HEK293 (cell line): ENCODE data around the gene FNDC5.
A peak's percentile ranks its signal among the peaks of the same experiment; 100 is the strongest.

Experiments
- BCL11A ChIP-seq: fragments of 450-650 bp; formaldehyde crosslinking; IDR thresholded peaks from 2 replicates; pipeline ENCODE4 v1.5.1; 2016; ENCODE audit warnings: low read depth, missing biosample characterization, missing genetic modification characterization
- IKZF3 ChIP-seq: fragments of 450-650 bp; IDR thresholded peaks from 2 replicates; pipeline ENCODE4 v1.5.0; 2018; ENCODE audit warnings: missing biosample characterization, mild to moderate bottlenecking, missing genetic modification characterization, moderate library complexity
- KLF16 ChIP-seq: fragments of 450-650 bp; formaldehyde crosslinking; IDR thresholded peaks from 2 replicates; pipeline ENCODE4 v1.5.1; 2017; ENCODE audit warnings: missing biosample characterization, missing genetic modification characterization
- MYNN ChIP-seq: fragments of 450-650 bp; formaldehyde crosslinking; IDR thresholded peaks from 2 replicates; pipeline ENCODE4 v1.5.1; 2016; ENCODE audit warnings: missing biosample characterization, missing genetic modification characterization, borderline replicate concordance
- TCF7L2 ChIP-seq: IDR thresholded peaks from 2 replicates; pipeline ENCODE4 v1.6.1; 2011; ENCODE audit warnings: low read depth, mild to moderate bottlenecking, inconsistent platforms, low read length, moderate library complexity, borderline replicate concordance
- ZNF114 ChIP-seq: fragments of 450-650 bp; formaldehyde crosslinking; IDR thresholded peaks from 2 replicates; pipeline ENCODE4 v1.5.0; 2017; ENCODE audit warnings: missing biosample characterization, missing genetic modification characterization
- ZNF121 ChIP-seq: fragments of 450-650 bp; formaldehyde crosslinking; IDR thresholded peaks from 2 replicates; pipeline ENCODE4 v1.5.1; 2016; ENCODE audit warnings: missing biosample characterization, missing genetic modification characterization
- ZNF248 ChIP-seq: fragments of 450-650 bp; formaldehyde crosslinking; IDR thresholded peaks from 2 replicates; pipeline ENCODE4 v1.5.1; 2017; ENCODE audit warnings: missing biosample characterization, missing genetic modification characterization
- ZNF266 ChIP-seq: fragments of 450-650 bp; formaldehyde crosslinking; IDR thresholded peaks from 2 replicates; pipeline ENCODE4 v1.5.1; 2016; ENCODE audit warnings: missing biosample characterization, missing genetic modification characterization, low read depth
- ZNF416 ChIP-seq: fragments of 450-650 bp; formaldehyde crosslinking; IDR thresholded peaks from 2 replicates; pipeline ENCODE4 v1.5.1; 2016; ENCODE audit warnings: missing biosample characterization, missing genetic modification characterization
- ZNF529 ChIP-seq: fragments of 450-650 bp; formaldehyde crosslinking; IDR thresholded peaks from 2 replicates; pipeline ENCODE4 v1.5.1; 2017; ENCODE audit warnings: missing genetic modification characterization, missing biosample characterization; ENCODE audit not compliant: insufficient replicate concordance
- ZNF791 ChIP-seq: fragments of 450-650 bp; formaldehyde crosslinking; IDR thresholded peaks from 2 replicates; pipeline ENCODE4 v1.5.1; 2016; ENCODE audit warnings: missing biosample characterization, missing genetic modification characterization
- TF ChIP-seq, protein P1 (sequence below): fragments of 450-650 bp; formaldehyde crosslinking; IDR thresholded peaks from 2 replicates; pipeline ENCODE4 v1.5.1; 2016; ENCODE audit warnings: missing biosample characterization, missing genetic modification characterization
- TF ChIP-seq, protein P2 (sequence below): fragments of 450-650 bp; formaldehyde crosslinking; conservative IDR thresholded peaks from 2 replicates; pipeline ENCODE4 v1.5.1; 2016; ENCODE audit warnings: low read depth, missing biosample characterization, missing genetic modification characterization

DNA sequence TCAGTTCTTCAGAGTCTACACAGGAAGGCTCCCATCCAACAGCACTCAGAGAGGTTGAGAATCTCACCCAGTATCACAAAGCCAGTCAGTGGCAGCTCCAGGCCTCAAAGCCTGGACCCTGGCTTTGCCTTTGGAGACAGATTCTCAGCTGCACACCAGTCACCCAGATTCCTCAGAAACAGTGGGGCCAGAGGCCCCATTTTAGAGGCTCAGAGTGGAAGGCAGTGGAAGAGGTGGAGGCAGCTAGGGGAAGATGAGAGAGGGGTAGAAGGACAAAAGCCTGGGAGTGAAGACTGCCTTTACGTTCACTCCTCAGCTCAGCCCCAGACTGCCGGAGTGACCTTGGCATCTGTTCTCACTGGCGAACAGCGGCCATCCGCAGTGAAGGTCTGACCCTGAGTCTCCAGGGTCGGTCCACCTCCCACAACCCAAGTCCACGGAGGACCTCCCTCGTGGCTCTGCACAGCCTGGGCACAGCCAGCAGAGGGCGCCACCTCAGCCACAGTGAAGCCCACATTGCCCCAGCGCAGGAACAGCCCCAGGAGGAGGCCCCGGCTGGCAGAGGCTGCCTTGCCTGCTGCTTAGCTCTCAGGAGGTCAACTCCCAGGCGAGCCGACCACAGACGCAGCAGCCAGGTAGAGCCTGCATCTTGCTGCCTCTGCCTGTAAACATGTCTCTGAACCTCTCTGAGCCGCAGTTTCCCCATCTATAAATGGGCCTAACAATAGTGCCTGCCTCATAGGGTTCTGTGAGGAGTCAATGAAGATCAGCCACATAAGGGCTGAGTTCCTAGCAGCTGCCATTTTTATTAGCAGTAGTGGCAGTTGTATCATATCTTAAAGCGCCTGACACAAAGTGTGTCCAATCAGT lies 5.9 kb upstream of the FNDC5 start:
- TF ChIP-seq, protein P1, sequence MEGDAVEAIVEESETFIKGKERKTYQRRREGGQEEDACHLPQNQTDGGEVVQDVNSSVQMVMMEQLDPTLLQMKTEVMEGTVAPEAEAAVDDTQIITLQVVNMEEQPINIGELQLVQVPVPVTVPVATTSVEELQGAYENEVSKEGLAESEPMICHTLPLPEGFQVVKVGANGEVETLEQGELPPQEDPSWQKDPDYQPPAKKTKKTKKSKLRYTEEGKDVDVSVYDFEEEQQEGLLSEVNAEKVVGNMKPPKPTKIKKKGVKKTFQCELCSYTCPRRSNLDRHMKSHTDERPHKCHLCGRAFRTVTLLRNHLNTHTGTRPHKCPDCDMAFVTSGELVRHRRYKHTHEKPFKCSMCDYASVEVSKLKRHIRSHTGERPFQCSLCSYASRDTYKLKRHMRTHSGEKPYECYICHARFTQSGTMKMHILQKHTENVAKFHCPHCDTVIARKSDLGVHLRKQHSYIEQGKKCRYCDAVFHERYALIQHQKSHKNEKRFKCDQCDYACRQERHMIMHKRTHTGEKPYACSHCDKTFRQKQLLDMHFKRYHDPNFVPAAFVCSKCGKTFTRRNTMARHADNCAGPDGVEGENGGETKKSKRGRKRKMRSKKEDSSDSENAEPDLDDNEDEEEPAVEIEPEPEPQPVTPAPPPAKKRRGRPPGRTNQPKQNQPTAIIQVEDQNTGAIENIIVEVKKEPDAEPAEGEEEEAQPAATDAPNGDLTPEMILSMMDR (tag by site-specific recombination), result peak; percentile 94
- TF ChIP-seq, protein P2, sequence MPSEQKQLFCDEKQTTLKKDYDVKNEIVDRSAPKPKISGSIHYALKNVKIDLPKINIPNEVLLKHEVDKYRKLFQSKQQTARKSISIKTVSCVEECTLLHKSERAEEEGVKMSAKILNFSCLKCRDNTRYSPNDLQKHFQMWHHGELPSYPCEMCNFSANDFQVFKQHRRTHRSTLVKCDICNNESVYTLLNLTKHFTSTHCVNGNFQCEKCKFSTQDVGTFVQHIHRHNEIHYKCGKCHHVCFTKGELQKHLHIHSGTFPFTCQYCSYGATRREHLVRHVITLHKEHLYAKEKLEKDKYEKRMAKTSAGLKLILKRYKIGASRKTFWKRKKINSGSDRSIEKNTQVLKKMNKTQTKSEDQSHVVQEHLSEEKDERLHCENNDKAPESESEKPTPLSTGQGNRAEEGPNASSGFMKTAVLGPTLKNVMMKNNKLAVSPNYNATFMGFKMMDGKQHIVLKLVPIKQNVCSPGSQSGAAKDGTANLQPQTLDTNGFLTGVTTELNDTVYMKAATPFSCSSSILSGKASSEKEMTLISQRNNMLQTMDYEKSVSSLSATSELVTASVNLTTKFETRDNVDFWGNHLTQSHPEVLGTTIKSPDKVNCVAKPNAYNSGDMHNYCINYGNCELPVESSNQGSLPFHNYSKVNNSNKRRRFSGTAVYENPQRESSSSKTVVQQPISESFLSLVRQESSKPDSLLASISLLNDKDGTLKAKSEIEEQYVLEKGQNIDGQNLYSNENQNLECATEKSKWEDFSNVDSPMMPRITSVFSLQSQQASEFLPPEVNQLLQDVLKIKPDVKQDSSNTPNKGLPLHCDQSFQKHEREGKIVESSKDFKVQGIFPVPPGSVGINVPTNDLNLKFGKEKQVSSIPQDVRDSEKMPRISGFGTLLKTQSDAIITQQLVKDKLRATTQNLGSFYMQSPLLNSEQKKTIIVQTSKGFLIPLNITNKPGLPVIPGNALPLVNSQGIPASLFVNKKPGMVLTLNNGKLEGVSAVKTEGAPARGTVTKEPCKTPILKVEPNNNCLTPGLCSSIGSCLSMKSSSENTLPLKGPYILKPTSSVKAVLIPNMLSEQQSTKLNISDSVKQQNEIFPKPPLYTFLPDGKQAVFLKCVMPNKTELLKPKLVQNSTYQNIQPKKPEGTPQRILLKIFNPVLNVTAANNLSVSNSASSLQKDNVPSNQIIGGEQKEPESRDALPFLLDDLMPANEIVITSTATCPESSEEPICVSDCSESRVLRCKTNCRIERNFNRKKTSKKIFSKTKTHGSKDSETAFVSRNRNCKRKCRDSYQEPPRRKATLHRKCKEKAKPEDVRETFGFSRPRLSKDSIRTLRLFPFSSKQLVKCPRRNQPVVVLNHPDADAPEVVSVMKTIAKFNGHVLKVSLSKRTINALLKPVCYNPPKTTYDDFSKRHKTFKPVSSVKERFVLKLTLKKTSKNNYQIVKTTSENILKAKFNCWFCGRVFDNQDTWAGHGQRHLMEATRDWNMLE (tag by site-specific recombination), result no peak
- TF ChIP-seq ZNF266 (tag by site-specific recombination) (no peak), ZNF121 (no peak), ZNF248 (tag by site-specific recombination) (no peak), KLF16 (tag by site-specific recombination) (0 out of 2 replicates have a peak, but pooled peaks have one; percentile 51), ZNF791 (tag by site-specific recombination) (no peak), MYNN (tag by site-specific recombination) (no peak), IKZF3 (tag by site-specific recombination) (no peak), ZNF416 (tag by site-specific recombination) (no peak), ZNF529 (tag by site-specific recombination) (no peak), BCL11A (tag by site-specific recombination) (no peak), ZNF114 (tag by site-specific recombination) (no peak), TCF7L2 (no peak)
